Liver (tissue), 3 donors: Measurements from ENCODE around the gene PPP1R13B.

Experiments used
- CTCF ChIP-seq: fragments of 150-350 bp; IDR thresholded peaks from 2 replicates; pipeline ENCODE4 v1.5.1; 2017; ENCODE audit warnings: improper control_type of control experiment, low read depth, low read length; ENCODE audit not compliant: missing input control
- RAD21 ChIP-seq, 2 donors: IDR thresholded peaks; 2 replicates each; pipeline ENCODE4 v1.6.1; 2016; ENCODE audit warnings: antibody characterized with exemption in 2 of 2, mild to moderate bottlenecking in 2 of 2
- donor health status: healthy.
- donor health status: healthy.

- TF ChIP-seq CTCF, result no peak
- TF ChIP-seq RAD21 (IDR thresholded peaks at IDR 0.05), result no peak
These were observed 20.2 kb upstream of the PPP1R13B start for GRCh38 chr14:103867523-103867953.
